Measurements from ENCODE around the gene DYNC2I2.
"Not testable (repeated sequence)": the region's sequence is repeated elsewhere in the genome, so short reads cannot be mapped to it uniquely, and the experiment has no call there.

DYNC2I2 gene

DNA sequence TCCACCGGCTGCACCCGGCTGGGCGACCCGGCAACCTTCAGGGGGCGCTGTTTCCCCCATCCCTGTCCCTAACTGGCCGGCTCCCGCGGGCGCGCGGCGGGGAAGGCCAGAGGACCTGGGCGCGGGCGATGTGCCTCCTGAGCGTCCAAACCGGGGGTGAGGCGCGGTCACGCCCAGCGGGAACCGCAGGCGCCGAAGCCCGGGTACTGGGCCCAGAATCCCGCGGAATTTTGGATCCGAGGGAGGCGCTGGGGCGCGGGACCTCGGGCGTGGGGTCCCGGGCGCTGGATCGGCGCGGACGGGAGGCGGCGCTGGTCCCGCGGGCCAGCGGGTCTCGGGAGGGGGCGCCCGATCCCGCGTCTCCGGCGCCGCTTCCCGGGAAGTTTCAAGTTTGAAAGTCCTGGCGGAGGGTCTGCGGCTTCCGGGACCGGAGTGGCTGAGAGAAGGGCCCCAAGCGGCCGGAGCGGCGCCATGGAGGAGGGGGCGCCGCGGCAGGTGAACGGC, 45.9 kb upstream of the DYNC2I2 start, which contains the start of gene PKN3:
TSS of gene PKN3 (plus strand) at position 59 of the 504 bp plus-strand sequence. CDS start at position 472, 413 bp downstream.
- peak; percentile 58 for TF ChIP-seq CTCF (IDR thresholded peaks at IDR 0.05; ENCODE audit: insufficient read depth, missing control alignments)
- FAIRE-seq (no peak), DNase-seq (ENCODE audit: insufficient read length, low spot score) (peak; percentile 97)

DNA sequence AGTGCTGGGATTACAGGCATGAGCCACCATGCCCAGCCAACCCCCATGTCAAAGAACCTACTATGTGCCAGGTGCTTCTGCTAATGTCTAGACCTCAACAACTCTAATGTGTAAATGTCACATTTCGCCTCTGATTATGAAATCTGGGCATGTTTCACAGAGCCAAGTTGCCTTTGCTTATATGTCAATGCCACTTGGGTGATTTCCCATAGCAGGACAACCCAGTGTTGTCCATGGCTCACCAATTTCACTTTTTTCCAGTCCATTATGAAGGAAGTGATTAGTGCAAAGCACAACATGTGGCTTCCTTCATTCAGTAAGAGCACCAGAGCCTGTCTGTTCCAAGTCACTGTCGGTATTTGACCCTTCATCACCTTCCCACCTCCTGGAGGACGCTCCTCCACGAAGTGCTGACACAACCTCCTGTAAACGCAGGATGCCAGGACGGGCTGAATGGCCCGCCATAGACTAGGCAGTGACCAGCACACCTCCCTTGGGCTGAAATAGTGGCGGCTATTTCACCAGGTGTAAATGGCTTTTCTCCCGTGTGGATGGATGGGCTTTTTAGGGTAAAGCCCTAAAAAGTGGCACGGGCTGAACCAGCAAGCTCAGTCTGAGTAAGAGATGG, 44.7 kb upstream of the DYNC2I2 start:
- TF ChIP-seq CTCF (IDR thresholded peaks at IDR 0.05; ENCODE audit: insufficient read depth, missing control alignments), result no peak
- DNase-seq (ENCODE audit: insufficient read length, low spot score) (no peak), FAIRE-seq (no peak)

DNA sequence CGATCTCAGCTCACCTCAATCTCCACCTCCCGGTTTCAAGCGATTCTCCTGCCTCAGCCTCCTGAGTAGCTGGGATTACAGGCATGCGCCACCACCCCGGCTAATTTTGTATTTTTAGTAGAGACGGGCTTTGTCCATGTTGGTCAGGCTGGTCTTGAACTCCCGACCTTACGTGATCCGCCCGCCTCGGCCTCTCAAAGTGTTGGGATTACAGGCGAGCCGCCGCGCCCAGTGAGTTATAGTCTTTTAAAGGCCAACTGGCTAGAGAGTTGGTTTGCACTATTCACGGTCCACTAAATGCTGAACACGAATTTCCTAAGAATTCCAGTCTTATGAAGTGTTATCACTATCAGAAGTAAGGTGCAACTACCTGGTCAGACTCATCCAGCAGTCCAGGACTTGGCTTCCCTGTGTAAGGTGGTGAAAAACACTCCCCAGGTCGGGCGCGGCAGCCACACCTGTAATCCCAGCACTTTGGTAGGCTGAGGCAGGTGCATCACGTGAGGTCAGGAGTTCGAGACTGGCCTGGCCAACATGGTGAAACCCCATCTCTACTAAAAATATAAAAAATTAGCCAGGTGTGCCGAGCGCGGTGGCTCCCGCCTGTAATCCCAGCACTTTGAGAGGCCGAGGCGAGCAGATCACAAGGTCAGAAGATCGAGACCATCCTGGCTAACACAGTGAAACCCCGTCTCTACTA, 42.6 kb upstream of the DYNC2I2 start:
- FAIRE-seq; DNase-seq (ENCODE audit: insufficient read length, low spot score): not testable (repeated sequence)

GRCh38 chr9:128696923-128697707, 40.5 kb upstream of the DYNC2I2 start:
- no peak for DNase-seq (ENCODE audit: insufficient read length, low spot score)
- no peak for TF ChIP-seq CTCF (IDR thresholded peaks at IDR 0.05; ENCODE audit: insufficient read depth, missing control alignments)
- no peak for FAIRE-seq

DNA sequence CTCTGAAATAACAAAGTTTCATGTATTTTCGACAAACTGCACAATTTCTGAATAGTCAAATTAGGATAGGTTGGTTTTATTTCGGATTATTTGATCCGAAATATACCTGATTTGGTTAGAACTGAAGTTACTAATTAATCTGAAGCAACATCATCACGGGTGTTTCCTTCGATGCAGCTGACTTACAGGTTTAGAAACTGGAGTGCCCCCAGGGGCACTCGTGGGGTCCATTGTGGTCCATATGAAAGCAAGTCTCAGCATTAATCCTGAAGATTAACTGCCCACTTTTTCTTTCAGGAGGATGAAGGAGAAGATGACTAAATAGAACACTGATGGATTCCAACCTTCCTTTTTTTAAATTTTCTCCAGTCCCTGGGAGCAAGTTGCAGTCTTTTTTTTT, 37.7 kb upstream of the DYNC2I2 start:
- TF ChIP-seq CTCF (IDR thresholded peaks at IDR 0.05; ENCODE audit: insufficient read depth, missing control alignments), result no peak
- no peak for FAIRE-seq
- no peak for DNase-seq (ENCODE audit: insufficient read length, low spot score)

- not testable (repeated sequence) for DNase-seq (ENCODE audit: insufficient read length, low spot score); FAIRE-seq
Observed at GRCh38 chr9:128693738-128694137, 37.1 kb upstream of the DYNC2I2 start.

DNA sequence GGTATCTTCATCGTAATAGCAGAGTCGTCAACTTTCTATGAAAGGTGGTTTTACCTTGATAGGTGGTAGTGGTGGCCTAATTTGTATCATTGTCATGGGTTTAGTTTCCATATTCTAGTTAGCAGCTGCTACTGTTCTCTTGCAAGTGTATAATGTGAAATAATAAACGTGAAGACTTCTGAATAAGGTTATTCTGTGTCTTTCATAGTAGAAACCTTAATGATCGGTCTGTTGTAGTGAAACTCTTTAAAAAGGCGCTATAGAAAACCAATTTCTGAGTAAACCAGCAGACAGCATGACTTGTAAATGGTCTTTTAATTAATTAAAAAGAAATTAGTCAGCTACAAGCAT, 34.0 kb upstream of the DYNC2I2 start:
- no peak for FAIRE-seq
- no peak for TF ChIP-seq CTCF (IDR thresholded peaks at IDR 0.05; ENCODE audit: insufficient read depth, missing control alignments)
- DNase-seq (ENCODE audit: insufficient read length, low spot score), result no peak
